Effector memory CD8-positive, alpha-beta T cell (primary cell): ENCODE measurements around the gene ZBTB20.

ENCODE experiments used
- ATAC-seq: fragments of 150-1000 bp; cut with Tn5 transposase; replicated peaks from 2 replicates; pipeline ENCODE4 v1.10.0; 2021; ENCODE audit warnings: mild to moderate bottlenecking, moderate library complexity
- DNase-seq, 3 experiments: peaks; one replicate each; pipeline ENCODE4 v3.0.0; 2021
- H3K27ac Mint-ChIP-seq, 2 donors: one replicate each; pipeline ENCODE4 v1.8.0; 2022; ENCODE audit warnings: mild to moderate bottlenecking in 2 of 2, mixed read lengths in 2 of 2, moderate library complexity in 2 of 2
- H3K27me3 Mint-ChIP-seq, 2 donors: one replicate each; pipeline ENCODE4 v1.8.0; 2022; ENCODE audit warnings: mixed read lengths in 2 of 2
- H3K36me3 Mint-ChIP-seq: one replicate; pipeline ENCODE4 v1.8.0; 2022; ENCODE audit warnings: mild to moderate bottlenecking, moderate library complexity, mixed read lengths; ENCODE audit not compliant: insufficient read depth
- H3K4me1 Mint-ChIP-seq, 2 donors: one replicate each; pipeline ENCODE4 v1.8.0; 2022; ENCODE audit warnings: low read depth in 2 of 2, mixed read lengths in 2 of 2
- H3K4me3 Mint-ChIP-seq, 2 donors: one replicate each; pipeline ENCODE4 v1.8.0; 2022; ENCODE audit warnings: mild to moderate bottlenecking in 2 of 2, mixed read lengths in 2 of 2, moderate library complexity in 2 of 2
- H3K9me3 Mint-ChIP-seq, 2 donors: one replicate each; pipeline ENCODE4 v1.8.0; 2022; ENCODE audit warnings: mixed read lengths in 2 of 2

The ZBTB20 gene

DNA sequence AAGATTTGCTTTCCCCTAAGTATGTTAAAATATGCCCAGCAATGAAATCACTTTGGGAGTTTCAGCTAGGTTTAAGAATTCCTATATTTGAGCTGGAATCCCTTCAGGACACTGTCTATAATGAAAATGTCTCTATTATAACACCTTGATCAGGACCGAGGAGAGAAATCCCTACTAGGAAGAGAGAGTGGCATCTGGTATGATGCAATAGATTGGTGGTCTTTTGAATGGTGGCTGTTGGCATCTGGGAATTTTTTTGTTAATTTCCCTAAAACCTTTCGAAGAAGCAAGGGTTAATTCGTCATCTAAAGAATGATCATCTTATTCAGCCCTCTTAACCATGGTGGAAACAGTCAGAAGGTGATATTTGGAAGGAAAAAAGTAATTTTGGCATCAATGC, 810.2 kb downstream of the ZBTB20 start:
- no peak for ATAC-seq

DNA sequence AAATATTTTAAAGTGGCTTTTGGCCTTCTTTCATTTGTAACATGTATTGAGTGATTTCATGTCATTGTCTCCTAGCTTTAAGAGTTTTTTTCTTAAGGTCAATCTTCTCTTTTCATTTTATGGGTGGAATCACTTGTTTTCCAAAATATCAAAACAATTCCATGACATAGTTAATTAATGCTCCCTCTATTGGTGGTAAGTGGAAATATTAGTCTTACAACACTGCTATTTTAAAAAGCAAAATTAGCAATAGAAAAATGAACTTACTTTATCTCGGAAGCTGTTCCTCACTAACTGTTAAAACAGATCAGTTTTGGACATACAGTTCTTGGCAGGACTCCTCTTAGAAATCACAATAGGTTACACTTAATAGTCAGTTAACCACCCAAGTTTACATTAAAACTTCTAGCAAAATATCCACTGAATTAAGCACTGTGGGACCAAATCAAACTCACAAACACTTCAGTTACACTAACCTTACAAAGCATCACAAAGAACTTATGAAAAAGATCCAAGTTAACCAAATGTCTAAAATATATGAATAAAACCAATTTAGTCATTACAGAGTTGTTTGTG, 810.9 kb downstream of the ZBTB20 start:
- Mint-ChIP-seq H3K9me3 (peaks cover 0 to 2% of the 10 kb centered on the region in 2 donors), H3K27ac (peak overlapping the region in 1 of 2 donors; percentile 86), H3K4me1 (peaks cover 24 to 62% of the 10 kb centered on the region in 2 donors), H3K36me3 (peaks cover 8% of the 10 kb centered on the region), H3K4me3 (peak overlapping the region in 1 of 2 donors; percentile 13), H3K27me3 (no peaks in the 10 kb centered on the region)
- ATAC-seq (no peak), DNase-seq (no peak)

More for the DNA sequence above, 810.2 kb downstream of the ZBTB20 start:
- Mint-ChIP-seq H3K9me3 (peaks cover 0 to 2% of the 10 kb centered on the region in 2 donors), H3K4me1 (peaks cover 27 to 58% of the 10 kb centered on the region in 2 donors), H3K36me3 (peaks cover 8% of the 10 kb centered on the region), H3K27ac (peak overlapping the region in 1 of 2 donors; percentile 86), H3K27me3 (no peaks in the 10 kb centered on the region), H3K4me3 (no peak overlapping the region)
- DNase-seq, result no peak

DNA sequence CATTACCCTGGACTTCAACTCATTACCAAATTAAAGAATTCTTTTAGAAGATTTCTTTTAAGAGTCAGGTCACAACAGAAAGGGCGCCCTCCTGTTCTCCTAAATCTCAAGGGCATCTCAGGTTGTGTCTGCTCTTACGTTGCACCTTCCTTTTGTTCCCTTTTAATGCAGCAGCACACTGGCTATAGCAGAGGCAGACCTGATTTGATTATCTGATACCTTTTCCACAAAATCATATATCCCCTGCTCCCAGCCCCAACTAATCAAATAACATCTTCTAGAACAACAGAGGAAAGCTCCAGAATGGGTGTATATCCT, 813.2 kb downstream of the ZBTB20 start:
- ATAC-seq (no peak), DNase-seq (no peak)
- Mint-ChIP-seq H3K9me3 (peaks cover 0 to 3% of the 10 kb centered on the region in 2 donors), H3K36me3 (peaks cover 5% of the 10 kb centered on the region), H3K4me3 (peak overlapping the region in 1 of 2 donors; percentile 25), H3K27ac (peak overlapping the region; percentile 76 to 86), H3K27me3 (no peaks in the 10 kb centered on the region), H3K4me1 (peaks cover 23 to 72% of the 10 kb centered on the region in 2 donors)

DNA sequence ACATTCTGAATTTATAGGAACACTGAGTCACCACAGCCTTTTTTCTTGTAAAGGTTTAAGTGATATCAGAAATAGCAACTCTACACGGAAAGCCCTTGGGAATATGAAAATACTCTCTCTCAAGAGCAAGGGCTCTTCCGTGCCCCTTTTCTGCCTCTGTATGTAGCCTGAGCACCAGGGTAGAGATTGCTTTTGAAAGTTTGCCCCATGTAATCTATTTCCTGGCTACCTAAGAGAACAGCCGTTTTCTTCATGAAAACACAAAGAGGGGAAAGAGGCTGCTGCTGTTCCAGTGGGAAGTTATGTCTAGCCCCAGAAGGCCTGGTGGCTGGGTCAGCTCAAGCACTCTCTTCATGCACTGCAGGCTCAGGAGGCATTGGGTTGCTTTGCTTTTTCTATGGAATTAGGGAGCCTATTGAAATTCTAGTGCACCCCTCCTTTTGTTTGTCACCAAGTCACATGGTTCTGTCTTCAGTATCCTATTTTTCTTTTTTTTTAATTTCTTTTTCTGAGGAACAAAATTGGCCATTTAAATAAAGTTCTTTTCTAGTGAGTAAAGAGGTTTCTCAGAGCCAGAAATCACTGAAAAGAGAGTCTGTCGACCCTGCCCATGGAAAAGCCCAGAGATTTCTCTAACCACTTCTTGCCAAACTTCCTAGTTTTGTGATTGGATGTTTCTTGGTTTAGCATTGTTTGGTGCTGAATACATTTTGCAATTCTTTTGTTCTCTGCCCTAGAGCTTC, 813.7 kb downstream of the ZBTB20 start:
- H3K27ac Mint-ChIP-seq, result peak overlapping the region; percentile 76 to 86
- DNase-seq (no peak), ATAC-seq (no peak)
- peaks cover 4% of the 10 kb centered on the region for H3K36me3 Mint-ChIP-seq
- peak overlapping the region in 1 of 2 donors; percentile 32 for H3K4me3 Mint-ChIP-seq
- no peaks in the 10 kb centered on the region for H3K27me3 Mint-ChIP-seq
- peaks cover 0 to 1% of the 10 kb centered on the region in 2 donors for H3K9me3 Mint-ChIP-seq
- H3K4me1 Mint-ChIP-seq, result peaks cover 24 to 74% of the 10 kb centered on the region in 2 donors

DNA sequence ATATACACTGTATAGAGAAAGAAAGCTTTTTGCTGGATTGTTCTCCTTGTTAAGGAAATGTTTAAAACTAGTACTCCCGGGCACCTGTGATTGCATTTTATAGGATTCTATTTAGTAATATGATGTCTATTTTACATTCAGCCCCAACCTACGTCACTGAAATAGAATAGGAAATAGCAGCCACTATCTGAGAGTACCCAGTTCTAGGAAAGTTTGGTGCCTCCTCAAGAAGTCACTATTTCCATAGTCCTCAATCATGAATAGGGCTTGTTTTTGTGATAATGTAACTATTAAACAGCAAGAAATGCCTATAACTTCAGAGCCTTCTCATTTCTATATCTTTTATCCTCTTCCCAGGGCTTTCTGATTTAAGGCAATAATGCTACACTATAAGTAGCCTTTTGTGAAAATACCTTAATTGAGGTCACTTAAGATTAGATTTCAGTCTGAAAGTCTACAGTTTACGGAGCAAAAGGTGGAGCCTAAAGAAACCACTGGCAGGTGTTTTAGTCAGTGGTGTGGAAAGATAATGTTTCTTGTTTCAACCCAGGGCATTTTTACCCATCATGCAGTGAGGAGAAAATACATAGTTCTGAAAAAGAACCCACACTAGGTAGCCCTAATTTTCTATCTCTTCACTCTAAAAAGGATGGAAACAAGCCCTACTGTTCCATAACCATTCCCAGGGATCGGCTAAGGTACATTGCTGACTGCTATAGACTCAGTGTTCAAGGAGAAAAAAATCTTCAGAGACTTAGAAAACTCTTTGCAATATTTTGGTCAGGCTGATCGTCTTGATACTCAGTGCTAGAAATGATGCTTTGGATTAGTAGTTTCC, 814.5 kb downstream of the ZBTB20 start:
- Mint-ChIP-seq H3K27ac (peak overlapping the region; percentile 36 to 86), H3K27me3 (no peaks in the 10 kb centered on the region), H3K36me3 (no peaks in the 10 kb centered on the region), H3K4me1 (peaks cover 19 to 77% of the 10 kb centered on the region in 2 donors), H3K4me3 (peak overlapping the region; percentile 32 to 40), H3K9me3 (peaks cover 0 to 1% of the 10 kb centered on the region in 2 donors)
- ATAC-seq (peak; percentile 78), DNase-seq (no peak)

DNA sequence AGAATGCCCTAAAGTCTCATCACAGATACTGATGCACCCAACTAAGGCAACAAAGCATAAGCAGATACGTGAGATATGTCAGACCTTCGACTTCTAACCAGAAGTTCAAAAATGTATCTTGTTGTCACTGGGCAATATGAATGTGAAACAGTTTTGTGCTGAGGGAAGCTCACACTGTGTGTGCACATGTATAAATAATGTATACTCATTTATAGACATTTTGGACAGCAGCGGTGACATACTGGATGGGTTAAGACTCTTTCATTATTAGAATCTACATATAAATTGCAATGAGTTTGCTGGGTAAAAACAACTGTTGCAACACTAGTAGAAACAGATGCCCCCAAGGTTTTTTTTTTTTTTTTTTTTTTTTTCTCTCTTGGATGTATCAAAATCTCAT, 815.4 kb downstream of the ZBTB20 start:
- Mint-ChIP-seq H3K36me3 (no peaks in the 10 kb centered on the region), H3K27ac (peak overlapping the region in 1 of 2 donors; percentile 86), H3K9me3 (peaks cover 0 to 1% of the 10 kb centered on the region in 2 donors), H3K4me3 (peak overlapping the region in 1 of 2 donors; percentile 32), H3K4me1 (peaks cover 20 to 82% of the 10 kb centered on the region in 2 donors), H3K27me3 (no peaks in the 10 kb centered on the region)
- no peak for ATAC-seq
- DNase-seq, result no peak

DNA sequence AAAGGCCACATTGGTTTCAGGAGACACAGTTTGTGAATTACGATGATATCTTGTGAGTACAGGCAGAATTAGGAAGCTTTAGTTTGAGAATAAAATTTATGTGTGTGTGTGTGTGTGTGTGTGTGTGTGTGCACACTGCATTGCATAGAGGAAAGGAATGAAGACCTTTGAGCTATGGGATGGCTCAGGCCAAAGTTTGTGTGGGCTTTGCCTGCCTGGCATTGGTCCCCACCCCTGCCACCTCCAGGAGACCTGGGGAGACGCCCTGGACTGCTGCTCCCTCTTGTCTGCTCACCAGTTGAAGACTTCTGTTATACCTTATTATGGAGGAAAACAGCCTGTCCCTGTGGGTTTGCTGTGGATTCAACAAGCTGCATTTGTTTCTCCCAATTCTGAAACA, 816.1 kb downstream of the ZBTB20 start:
- Mint-ChIP-seq H3K9me3 (peaks cover 0 to 1% of the 10 kb centered on the region in 2 donors), H3K4me3 (no peak overlapping the region), H3K4me1 (peaks cover 22 to 83% of the 10 kb centered on the region in 2 donors), H3K27ac (peak overlapping the region in 1 of 2 donors; percentile 86), H3K36me3 (no peaks in the 10 kb centered on the region), H3K27me3 (no peaks in the 10 kb centered on the region)
- no peak for DNase-seq
- ATAC-seq, result no peak

DNA sequence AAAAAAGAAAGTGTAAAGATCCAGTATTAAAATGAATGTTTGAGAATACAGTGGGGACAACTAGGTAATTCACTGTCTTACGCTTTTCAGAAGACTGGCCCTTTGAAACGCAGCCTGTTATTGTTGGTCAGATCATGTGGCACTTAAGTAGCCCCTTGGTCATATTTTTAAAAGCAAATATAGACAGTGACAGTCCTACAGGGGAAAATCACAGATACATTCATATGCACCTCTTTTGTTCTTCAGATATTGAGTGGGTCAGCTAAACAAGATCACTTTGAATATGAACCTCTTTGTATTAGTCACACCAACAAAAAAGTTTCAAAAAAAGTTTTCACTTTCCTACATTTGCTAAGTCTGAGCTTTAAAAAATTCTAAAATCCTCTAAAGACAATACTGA, 817.3 kb downstream of the ZBTB20 start:
- Mint-ChIP-seq H3K36me3 (no peaks in the 10 kb centered on the region), H3K27ac (peak overlapping the region in 1 of 2 donors; percentile 86), H3K4me3 (no peak overlapping the region), H3K9me3 (peaks cover 0 to 1% of the 10 kb centered on the region in 2 donors), H3K4me1 (peaks cover 22 to 84% of the 10 kb centered on the region in 2 donors), H3K27me3 (no peaks in the 10 kb centered on the region)
- DNase-seq, result no peak
- ATAC-seq, result no peak

DNA sequence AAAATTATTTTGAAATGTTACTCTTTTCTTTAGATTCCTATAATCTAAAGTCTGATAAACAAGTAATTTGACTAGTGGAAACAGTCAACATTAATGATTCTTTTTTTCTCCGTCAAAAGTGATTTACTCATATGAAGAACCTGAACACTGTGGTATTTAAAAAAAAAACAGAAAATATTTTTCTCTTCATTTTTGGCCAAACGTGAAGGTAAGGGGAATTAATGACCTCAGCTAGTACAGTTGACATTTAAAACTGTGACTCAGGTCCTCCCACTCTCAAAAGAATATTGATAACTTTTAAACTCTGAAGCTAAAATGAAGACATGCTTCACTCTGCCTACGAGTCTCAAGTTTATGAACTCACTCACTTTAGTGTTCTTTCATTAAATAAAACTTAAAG, 818.7 kb downstream of the ZBTB20 start:
- ATAC-seq (no peak), DNase-seq (no peak)
- Mint-ChIP-seq H3K4me1 (peaks cover 28 to 84% of the 10 kb centered on the region in 2 donors), H3K27me3 (no peaks in the 10 kb centered on the region), H3K4me3 (peak overlapping the region in 1 of 2 donors; percentile 73), H3K27ac (peak overlapping the region; percentile 1 to 86), H3K9me3 (peaks cover 0 to 1% of the 10 kb centered on the region in 2 donors), H3K36me3 (no peaks in the 10 kb centered on the region)

DNA sequence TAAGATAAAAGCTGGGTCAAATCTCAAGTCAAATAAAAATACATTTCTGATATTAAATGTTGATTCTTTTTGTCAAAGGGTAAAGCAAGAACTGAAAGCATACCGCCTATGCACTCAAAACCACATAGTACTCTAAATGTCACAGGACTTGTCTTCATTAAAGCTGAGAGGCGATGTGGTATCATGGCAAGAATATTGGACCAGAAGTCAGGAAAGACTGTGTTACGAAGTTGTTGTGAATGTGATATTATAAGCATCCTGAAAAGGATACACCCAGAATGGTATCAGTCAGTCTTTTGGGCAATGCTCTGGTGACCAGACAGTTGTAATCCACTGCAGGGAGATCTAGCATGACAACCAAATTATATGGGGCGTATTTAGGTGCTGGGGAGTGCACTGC, 819.4 kb downstream of the ZBTB20 start:
- DNase-seq (no peak), ATAC-seq (peak; percentile 31)
- peak overlapping the region in 1 of 2 donors; percentile 86 for H3K27ac Mint-ChIP-seq
- H3K9me3 Mint-ChIP-seq, result peaks cover 0 to 1% of the 10 kb centered on the region in 2 donors
- H3K4me1 Mint-ChIP-seq, result peaks cover 26 to 84% of the 10 kb centered on the region in 2 donors
- no peaks in the 10 kb centered on the region for H3K27me3 Mint-ChIP-seq
- peak overlapping the region; percentile 51 to 73 for H3K4me3 Mint-ChIP-seq
- no peaks in the 10 kb centered on the region for H3K36me3 Mint-ChIP-seq

DNA sequence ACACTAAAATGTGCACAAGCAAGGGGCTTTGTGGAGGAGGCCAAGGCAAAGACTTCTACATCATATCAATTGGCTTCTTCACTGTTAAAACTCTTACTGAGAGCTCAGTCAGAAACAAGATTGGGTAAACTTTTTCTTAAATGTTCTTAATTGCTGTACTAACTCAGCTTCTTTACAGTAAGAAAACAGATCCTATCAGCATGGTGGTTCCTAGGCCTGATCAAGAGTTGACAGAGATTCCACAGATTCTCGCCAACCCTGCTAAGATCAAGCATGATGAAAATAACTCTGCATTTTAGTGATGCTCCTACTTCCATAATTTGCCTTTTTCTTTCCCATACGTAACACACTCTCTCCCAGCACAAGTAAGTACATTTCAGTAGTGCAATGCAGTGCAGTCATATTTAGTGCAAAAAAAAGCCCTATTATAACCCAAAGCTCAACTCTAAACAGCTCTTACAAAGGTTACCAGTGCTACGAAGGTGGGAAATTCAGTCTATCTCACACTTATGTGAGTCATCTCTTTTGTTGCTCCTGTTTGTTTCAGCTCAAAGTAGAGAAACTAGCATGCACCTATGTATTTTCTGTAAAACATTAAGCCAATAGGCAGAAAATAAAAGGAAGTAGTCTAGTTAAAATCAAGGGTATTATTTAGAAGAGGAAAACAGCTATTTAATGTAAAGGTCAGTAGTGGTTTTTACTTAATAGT, 823.4 kb downstream of the ZBTB20 start:
- peaks cover 4% of the 10 kb centered on the region for H3K36me3 Mint-ChIP-seq
- H3K4me3 Mint-ChIP-seq, result peak overlapping the region in 1 of 2 donors; percentile 73
- peak overlapping the region; percentile 24 to 86 for H3K27ac Mint-ChIP-seq
- no peaks in the 10 kb centered on the region for H3K9me3 Mint-ChIP-seq
- no peak for DNase-seq
- ATAC-seq, result peak; percentile 84
- peaks cover 20 to 76% of the 10 kb centered on the region in 2 donors for H3K4me1 Mint-ChIP-seq
- no peaks in the 10 kb centered on the region for H3K27me3 Mint-ChIP-seq

DNA sequence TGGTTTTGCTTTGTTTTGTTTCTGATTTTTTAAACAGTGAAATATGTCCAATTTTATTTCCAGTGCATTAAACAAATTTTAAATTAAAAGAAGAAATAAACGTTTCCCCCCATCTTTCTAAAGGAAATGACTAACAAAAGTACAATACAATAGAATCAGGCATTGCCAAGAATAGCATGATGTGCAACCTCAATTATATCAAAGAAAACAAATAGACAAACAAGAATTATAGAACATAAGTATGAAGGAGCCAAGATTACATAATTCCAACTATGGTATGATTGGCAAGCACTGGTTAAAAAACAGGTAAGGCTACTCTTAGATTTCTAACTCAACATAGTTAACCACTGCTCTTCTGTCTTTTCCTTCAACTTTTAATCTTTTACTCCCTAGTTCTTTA, 826.8 kb downstream of the ZBTB20 start:
- Mint-ChIP-seq H3K36me3 (peaks cover 4% of the 10 kb centered on the region), H3K27ac (peak overlapping the region in 1 of 2 donors; percentile 94), H3K4me1 (peaks cover 31 to 73% of the 10 kb centered on the region in 2 donors), H3K4me3 (peak overlapping the region in 1 of 2 donors; percentile 15), H3K27me3 (no peaks in the 10 kb centered on the region), H3K9me3 (no peaks in the 10 kb centered on the region)
- DNase-seq (no peak), ATAC-seq (no peak)

DNA sequence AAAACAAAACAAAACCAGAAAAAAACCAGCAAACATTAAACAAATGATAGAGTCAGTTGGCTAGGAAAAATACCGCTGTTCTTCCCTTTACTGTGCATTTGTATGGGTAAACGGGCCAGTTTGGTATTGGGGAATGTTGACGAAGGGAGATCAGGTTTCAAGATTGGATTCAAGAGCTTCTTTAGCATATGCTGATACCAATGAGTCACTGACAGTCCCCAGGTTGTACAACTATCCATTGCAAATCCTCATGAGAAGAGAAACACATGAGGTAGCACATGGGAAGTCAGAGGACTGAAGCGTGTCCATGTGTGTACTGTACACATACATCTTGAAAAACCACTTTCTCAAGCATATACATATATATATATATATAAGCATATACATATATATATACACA, 827.6 kb downstream of the ZBTB20 start:
- Mint-ChIP-seq H3K9me3 (no peaks in the 10 kb centered on the region), H3K36me3 (peaks cover 4% of the 10 kb centered on the region), H3K27ac (peak overlapping the region; percentile 78 to 94), H3K27me3 (no peaks in the 10 kb centered on the region), H3K4me1 (peaks cover 32 to 70% of the 10 kb centered on the region in 2 donors), H3K4me3 (peak overlapping the region in 1 of 2 donors; percentile 65)
- DNase-seq, result no peak
- ATAC-seq, result no peak
